ENCODE measurements around the gene ATAD1. TPM values are rescaled to one million over a fixed set of nuclear protein-coding genes. Genes with fewer than 3 reads are reported as not detected.

ATAD1 gene
- total and polyA plus RNA-seq, 9 of the 15 experiments (the other 6 are each of a cell fraction or from before 2014, with no cell fraction given) = 11.3 to 33.8 (median 27.3) TPM

DNA sequence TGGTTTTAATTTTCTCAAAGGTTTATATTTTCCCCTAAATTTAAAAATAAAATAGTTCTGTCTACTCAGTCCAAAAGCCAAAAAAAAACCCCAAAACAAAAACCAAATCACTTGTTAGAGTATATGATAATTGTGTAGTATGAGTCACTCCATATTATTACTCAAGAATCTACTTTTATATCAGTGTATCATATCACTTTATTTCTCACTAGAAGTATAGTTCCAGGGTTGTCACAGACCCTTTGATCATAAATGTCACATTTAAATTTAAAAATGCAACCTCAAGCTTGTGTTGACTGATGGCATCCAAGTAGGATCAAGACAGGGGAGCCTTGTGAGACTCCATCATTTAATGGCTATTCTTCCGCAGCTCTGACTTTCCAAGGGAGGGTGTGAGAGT, 97.4 kb downstream of the ATAD1 start (continued):
- TF ChIP-seq, protein P1, sequence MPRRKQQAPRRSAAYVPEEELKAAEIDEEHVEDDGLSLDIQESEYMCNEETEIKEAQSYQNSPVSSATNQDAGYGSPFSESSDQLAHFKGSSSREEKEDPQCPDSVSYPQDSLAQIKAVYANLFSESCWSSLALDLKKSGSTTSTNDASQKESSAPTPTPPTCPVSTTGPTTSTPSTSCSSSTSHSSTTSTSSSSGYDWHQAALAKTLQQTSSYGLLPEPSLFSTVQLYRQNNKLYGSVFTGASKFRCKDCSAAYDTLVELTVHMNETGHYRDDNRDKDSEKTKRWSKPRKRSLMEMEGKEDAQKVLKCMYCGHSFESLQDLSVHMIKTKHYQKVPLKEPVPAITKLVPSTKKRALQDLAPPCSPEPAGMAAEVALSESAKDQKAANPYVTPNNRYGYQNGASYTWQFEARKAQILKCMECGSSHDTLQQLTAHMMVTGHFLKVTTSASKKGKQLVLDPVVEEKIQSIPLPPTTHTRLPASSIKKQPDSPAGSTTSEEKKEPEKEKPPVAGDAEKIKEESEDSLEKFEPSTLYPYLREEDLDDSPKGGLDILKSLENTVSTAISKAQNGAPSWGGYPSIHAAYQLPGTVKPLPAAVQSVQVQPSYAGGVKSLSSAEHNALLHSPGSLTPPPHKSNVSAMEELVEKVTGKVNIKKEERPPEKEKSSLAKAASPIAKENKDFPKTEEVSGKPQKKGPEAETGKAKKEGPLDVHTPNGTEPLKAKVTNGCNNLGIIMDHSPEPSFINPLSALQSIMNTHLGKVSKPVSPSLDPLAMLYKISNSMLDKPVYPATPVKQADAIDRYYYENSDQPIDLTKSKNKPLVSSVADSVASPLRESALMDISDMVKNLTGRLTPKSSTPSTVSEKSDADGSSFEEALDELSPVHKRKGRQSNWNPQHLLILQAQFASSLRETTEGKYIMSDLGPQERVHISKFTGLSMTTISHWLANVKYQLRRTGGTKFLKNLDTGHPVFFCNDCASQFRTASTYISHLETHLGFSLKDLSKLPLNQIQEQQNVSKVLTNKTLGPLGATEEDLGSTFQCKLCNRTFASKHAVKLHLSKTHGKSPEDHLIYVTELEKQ (CRISPR knock-in tag; IDR thresholded peaks at IDR 0.05) = no peak
- TF ChIP-seq NFATC3 (IDR thresholded peaks at IDR 0.05) = no peak
- TF ChIP-seq, protein P2, sequence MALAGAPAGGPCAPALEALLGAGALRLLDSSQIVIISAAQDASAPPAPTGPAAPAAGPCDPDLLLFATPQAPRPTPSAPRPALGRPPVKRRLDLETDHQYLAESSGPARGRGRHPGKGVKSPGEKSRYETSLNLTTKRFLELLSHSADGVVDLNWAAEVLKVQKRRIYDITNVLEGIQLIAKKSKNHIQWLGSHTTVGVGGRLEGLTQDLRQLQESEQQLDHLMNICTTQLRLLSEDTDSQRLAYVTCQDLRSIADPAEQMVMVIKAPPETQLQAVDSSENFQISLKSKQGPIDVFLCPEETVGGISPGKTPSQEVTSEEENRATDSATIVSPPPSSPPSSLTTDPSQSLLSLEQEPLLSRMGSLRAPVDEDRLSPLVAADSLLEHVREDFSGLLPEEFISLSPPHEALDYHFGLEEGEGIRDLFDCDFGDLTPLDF (CRISPR knock-in tag; IDR thresholded peaks at IDR 0.05) = no peak
- TF ChIP-seq GTF2F1 (IDR thresholded peaks at IDR 0.05; ENCODE audit: low read depth, low read length) = no peak
- TF ChIP-seq SUPT5H (IDR thresholded peaks at IDR 0.05) = no peak
- no peak for TF ChIP-seq KAT2B (IDR thresholded peaks at IDR 0.05; ENCODE audit: low read depth, low read length)
- TF ChIP-seq KHSRP (IDR thresholded peaks at IDR 0.05) = no peak

DNA sequence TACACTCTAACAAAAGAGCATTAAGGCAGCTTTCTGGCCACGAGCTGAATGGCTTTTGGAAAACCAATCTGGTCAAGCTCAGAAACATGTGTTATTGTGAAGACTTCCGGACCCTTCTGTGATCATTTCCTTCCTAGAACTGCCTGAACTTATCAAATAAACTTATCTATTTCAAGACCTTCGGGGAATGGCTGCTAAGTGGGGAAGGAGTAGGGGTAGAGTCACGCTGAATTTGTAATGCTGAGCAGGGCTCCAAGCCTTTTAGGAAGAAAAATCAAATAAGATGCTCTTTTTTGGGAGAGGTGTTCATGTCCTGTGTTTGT, 101.7 kb downstream of the ATAD1 start:
- FAIRE-seq = no peak
- intact Hi-C loops (cut with micrococcal nuclease) = no loop called here
- CTCF ChIA-PET (ENCODE audit: low intra/inter-chr PET ratio) = no interaction called here

More for the DNA sequence above, 101.7 kb downstream of the ATAD1 start:
- Histone ChIP-seq H3K4me2 (ENCODE audit: insufficient read depth, low read length) (no peak overlapping the region), H3K27ac (ENCODE audit: extremely low read depth, low read depth, low read length) (no peak overlapping the region), H2AFZ (ENCODE audit: low read depth, low read length) (no peak overlapping the region), H3K4me1 (replicated peaks in 1 of 2; ENCODE audit: control insufficient read depth in 2 of 2, insufficient read depth in 2 of 2, low read length in 2 of 2) (no peaks in the 10 kb centered on the region; a peak in 1 of 5 replicates), H3K4me3 (no peak overlapping the region), H4K20me1 (replicated peaks; ENCODE audit: control insufficient read depth, insufficient read depth, low read length) (no peaks in the 10 kb centered on the region), H3K9me1 (ENCODE audit: control insufficient read depth, insufficient read depth, low read length) (no peaks in the 10 kb centered on the region), H3K36me3 (ENCODE audit: control insufficient read depth, insufficient read depth, low read length) (no peaks in the 10 kb centered on the region), H3K9ac (ENCODE audit: insufficient read depth in 1 of 2, low read depth in 2 of 2, low read length in 2 of 2) (no peak overlapping the region), H3K9me3 (replicated peaks; ENCODE audit: control insufficient read depth, insufficient read depth, low read depth, low read length) (no peaks in the 10 kb centered on the region), H3K27me3 (ENCODE audit: control insufficient read depth in 2 of 2, insufficient read depth in 2 of 2, low read length in 2 of 2) (peaks cover 4 to 6% of the 10 kb centered on the region in 2 experiments; a peak in 4 of 5 replicates), H3K79me2 (ENCODE audit: control insufficient read depth, insufficient read depth, low read length) (no peaks in the 10 kb centered on the region)
- in situ Hi-C loops (cut with MboI) = no loop called here
- DNase-seq (ENCODE audit: extremely low read depth in 1 of 4, low spot score in 3 of 4) (no peak), ATAC-seq (no peak)
- POLR2A ChIA-PET = no interaction called here
- WGBS (ENCODE audit: insufficient coverage, low coverage, missing lambda C conversion rate) = 4% methylated on average over 4 of the region's 4 CpGs
- BruUV-seq (replicated peaks) = no TSS peak
- TF ChIP-seq, protein P3, sequence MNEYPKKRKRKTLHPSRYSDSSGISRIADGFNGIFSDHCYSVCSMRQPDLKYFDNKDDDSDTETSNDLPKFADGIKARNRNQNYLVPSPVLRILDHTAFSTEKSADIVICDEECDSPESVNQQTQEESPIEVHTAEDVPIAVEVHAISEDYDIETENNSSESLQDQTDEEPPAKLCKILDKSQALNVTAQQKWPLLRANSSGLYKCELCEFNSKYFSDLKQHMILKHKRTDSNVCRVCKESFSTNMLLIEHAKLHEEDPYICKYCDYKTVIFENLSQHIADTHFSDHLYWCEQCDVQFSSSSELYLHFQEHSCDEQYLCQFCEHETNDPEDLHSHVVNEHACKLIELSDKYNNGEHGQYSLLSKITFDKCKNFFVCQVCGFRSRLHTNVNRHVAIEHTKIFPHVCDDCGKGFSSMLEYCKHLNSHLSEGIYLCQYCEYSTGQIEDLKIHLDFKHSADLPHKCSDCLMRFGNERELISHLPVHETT (CRISPR knock-in tag; conservative IDR thresholded peaks at IDR 0.05 in 1 of 2, IDR thresholded peaks at IDR 0.05 in 1 of 2) = no peak
- no peak for TF ChIP-seq THRAP3 (IDR thresholded peaks at IDR 0.05; ENCODE audit: borderline replicate concordance)
- TF ChIP-seq KDM2B (CRISPR knock-in tag; IDR thresholded peaks at IDR 0.05) = no peak
